Measurements from ENCODE around the gene KIRREL1. TPM values are rescaled to one million over a fixed set of nuclear protein-coding genes. Genes with fewer than 3 reads are reported as not detected.

KIRREL1 gene
- total RNA-seq, 1 donor from 2014 or later: 195 TPM

DNA sequence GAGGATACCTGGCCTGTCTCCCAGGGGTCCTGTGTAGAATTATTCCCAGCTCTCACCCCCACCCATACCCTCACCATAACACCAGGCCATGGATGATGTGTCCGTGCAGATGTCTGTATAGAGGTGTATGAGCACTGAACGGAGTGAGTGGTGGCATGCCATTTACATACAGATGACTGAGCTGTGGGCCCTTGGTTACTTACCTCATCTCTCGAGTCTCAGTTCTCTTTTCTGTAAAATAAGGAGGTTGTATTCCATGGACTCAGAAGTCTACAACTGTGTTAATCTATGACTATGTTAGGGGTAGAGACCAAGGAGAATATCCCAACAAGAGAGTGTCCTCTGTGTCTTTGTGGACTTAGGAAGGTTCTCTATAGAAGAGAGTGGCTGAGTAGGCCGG, 121.7 kb downstream of the KIRREL1 start:
- H3K4me3 ChIP-seq (ENCODE audit: insufficient read depth, low read depth, low read length): no peak overlapping the region
- peaks cover 12% of the 10 kb centered on the region for H3K27me3 ChIP-seq (ENCODE audit: insufficient read depth, low read length)
- H3K9me3 Mint-ChIP-seq (ENCODE audit: unreplicated experiment): no peaks in the 10 kb centered on the region
- no peak overlapping the region for H3K27ac ChIP-seq (ENCODE audit: low read depth, low read length)
- H3K4me1 ChIP-seq (ENCODE audit: insufficient read depth, low read length): no peaks in the 10 kb centered on the region
- no peak overlapping the region for H3K9ac ChIP-seq (ENCODE audit: low read length)
- H3K79me2 ChIP-seq (ENCODE audit: insufficient read depth, low read length): no peaks in the 10 kb centered on the region
- H3K4me3 Mint-ChIP-seq (ENCODE audit: unreplicated experiment): no peak overlapping the region
- no peaks in the 10 kb centered on the region for H4K20me1 ChIP-seq (ENCODE audit: insufficient read depth, low read length)
- no peaks in the 10 kb centered on the region for H3K36me3 ChIP-seq (ENCODE audit: insufficient read depth, low read length)
- H3K4me1 Mint-ChIP-seq (ENCODE audit: low read depth, unreplicated experiment): peaks cover 1% of the 10 kb centered on the region
- no peak for FAIRE-seq
- H3K27me3 Mint-ChIP-seq (ENCODE audit: low read depth, unreplicated experiment): peaks cover 30% of the 10 kb centered on the region
- no peaks in the 10 kb centered on the region for H3K9me3 ChIP-seq (ENCODE audit: insufficient read depth, low read depth, low read length)
- no peak overlapping the region for H2AFZ ChIP-seq (ENCODE audit: low read depth, low read length)
- no peak for DNase-seq (ENCODE audit: low read depth)
- no peaks in the 10 kb centered on the region for H3K36me3 Mint-ChIP-seq (ENCODE audit: low read depth, unreplicated experiment)
- H3K27ac Mint-ChIP-seq (ENCODE audit: unreplicated experiment): no peak overlapping the region
- no peak overlapping the region for H3K4me2 ChIP-seq (ENCODE audit: low read length)
- no peak for TF ChIP-seq CTCF (IDR thresholded peaks at IDR 0.05; ENCODE audit: insufficient read depth, low read depth, low read length)

DNA sequence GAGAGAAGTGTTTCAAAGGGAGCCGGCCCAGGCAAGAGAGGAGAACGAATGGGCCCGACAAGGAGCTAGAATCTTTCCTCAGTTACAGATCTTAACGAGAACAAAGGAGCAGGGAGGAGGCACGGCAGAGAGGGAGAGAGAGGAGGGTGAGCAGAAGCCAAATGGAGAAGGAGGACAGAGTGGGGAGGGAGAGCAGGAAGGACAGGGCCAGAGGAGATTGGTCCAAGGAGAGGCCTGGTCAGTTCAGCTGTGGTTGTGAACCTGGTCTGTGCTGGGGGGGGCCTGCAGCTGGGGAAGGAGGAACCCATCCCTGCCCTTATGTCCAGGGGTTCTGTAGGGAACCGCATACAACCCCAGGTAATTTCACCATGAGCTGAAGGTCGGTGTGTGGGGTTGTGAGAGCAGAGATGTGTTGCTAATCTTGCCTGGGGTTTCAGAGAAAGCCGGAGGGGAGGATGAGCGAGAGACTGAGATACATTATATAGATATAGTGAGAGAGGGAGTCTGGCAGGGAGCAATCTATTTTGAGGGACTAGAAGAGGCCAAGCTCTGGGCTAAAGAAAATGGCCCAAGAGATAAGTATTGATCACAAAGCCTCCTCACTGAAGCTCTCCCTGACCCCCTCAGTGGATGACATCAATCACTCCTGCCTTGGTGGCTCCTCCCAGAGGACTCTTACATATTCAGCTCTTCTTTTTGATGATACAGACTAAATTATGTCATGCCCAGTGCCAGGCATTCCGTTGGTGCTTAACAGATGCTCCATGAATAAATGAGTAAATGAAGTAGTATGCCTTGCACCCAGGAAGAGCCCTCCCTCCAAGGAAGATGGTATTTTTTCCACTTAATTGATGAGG, 123.1 kb downstream of the KIRREL1 start:
- TF ChIP-seq CTCF (IDR thresholded peaks at IDR 0.05; ENCODE audit: insufficient read depth, low read depth, low read length) (no peak), EZH2 (IDR thresholded peaks at IDR 0.05; ENCODE audit: insufficient read depth, low read length) (no peak)
- Mint-ChIP-seq H3K4me3 (ENCODE audit: unreplicated experiment) (no peak overlapping the region), H3K4me1 (ENCODE audit: low read depth, unreplicated experiment) (peaks cover 5% of the 10 kb centered on the region), H3K27me3 (ENCODE audit: low read depth, unreplicated experiment) (peaks cover 32% of the 10 kb centered on the region), H3K9me3 (ENCODE audit: unreplicated experiment) (no peaks in the 10 kb centered on the region), H3K27ac (ENCODE audit: unreplicated experiment) (peak overlapping the region; percentile 58), H3K36me3 (ENCODE audit: low read depth, unreplicated experiment) (no peaks in the 10 kb centered on the region)
- Histone ChIP-seq H3K4me2 (ENCODE audit: low read length) (no peak overlapping the region), H2AFZ (ENCODE audit: low read depth, low read length) (no peak overlapping the region), H3K27ac (ENCODE audit: low read depth, low read length) (no peak overlapping the region), H3K79me2 (ENCODE audit: insufficient read depth, low read length) (no peaks in the 10 kb centered on the region), H3K4me3 (ENCODE audit: insufficient read depth, low read depth, low read length) (no peak overlapping the region), H4K20me1 (ENCODE audit: insufficient read depth, low read length) (no peaks in the 10 kb centered on the region), H3K9me3 (ENCODE audit: insufficient read depth, low read depth, low read length) (no peaks in the 10 kb centered on the region), H3K36me3 (ENCODE audit: insufficient read depth, low read length) (no peaks in the 10 kb centered on the region), H3K4me1 (ENCODE audit: insufficient read depth, low read length) (no peaks in the 10 kb centered on the region), H3K9ac (ENCODE audit: low read length) (no peak overlapping the region), H3K27me3 (ENCODE audit: insufficient read depth, low read length) (peaks cover 16% of the 10 kb centered on the region)
- no peak for FAIRE-seq
- no peak for DNase-seq (ENCODE audit: low read depth)
